Type B pancreatic cell (in vitro differentiated cells): Measurements from ENCODE around the gene SNRPN. TPM values are rescaled to one million over a fixed set of nuclear protein-coding genes. Genes with fewer than 3 reads are reported as not detected.

Source experiments
- DNase-seq: peaks from one replicate; pipeline ENCODE4 v3.0.0; 2021; ENCODE audit warnings: mixed read lengths; ENCODE audit not compliant: unreplicated experiment; ENCODE audit errors: extremely low spot score
- H3K27ac Mint-ChIP-seq: 2 replicates; pipeline ENCODE4 v1.8.0; 2021; ENCODE audit warnings: mild to moderate bottlenecking, mixed read lengths
- H3K27me3 Mint-ChIP-seq: 2 replicates; pipeline ENCODE4 v1.8.0; 2021; ENCODE audit warnings: mixed read lengths
- H3K36me3 Mint-ChIP-seq: 2 replicates; pipeline ENCODE4 v1.8.0; 2021; ENCODE audit warnings: mixed read lengths
- H3K4me1 Mint-ChIP-seq: one replicate; pipeline ENCODE4 v1.8.0; 2021; ENCODE audit warnings: mixed read lengths; ENCODE audit not compliant: unreplicated experiment
- H3K4me3 Mint-ChIP-seq: 2 replicates; pipeline ENCODE4 v1.8.0; 2021; ENCODE audit warnings: mild to moderate bottlenecking, mixed read lengths
- H3K9me3 Mint-ChIP-seq: 2 replicates; pipeline ENCODE4 v1.8.0; 2021; ENCODE audit warnings: mixed read lengths
- CTCF ChIP-seq: fragments of 200-600 bp; sonication (generic); conservative IDR thresholded peaks from 2 replicates; pipeline ENCODE4 v1.5.0; 2021; ENCODE audit warnings: antibody characterized with exemption, mild to moderate bottlenecking
- total RNA-seq: library from RNA; stranded (reverse); gene quantifications from 2 replicates; pipeline ENCODE4 v1.2.1, GENCODE V29; 2021; ENCODE audit warnings: low replicate concordance

Gene SNRPN
- total RNA-seq, 1 donor from 2014 or later, result 106 TPM

GRCh38 chr15:24944954-24945353 is 9.8 kb upstream of the SNRPN start:
- TF ChIP-seq CTCF, result no peak
- Mint-ChIP-seq H3K4me3 (no peak overlapping the region), H3K4me1 (no peaks in the 10 kb centered on the region), H3K9me3 (no peaks in the 10 kb centered on the region), H3K36me3 (no peaks in the 10 kb centered on the region), H3K27ac (no peak overlapping the region), H3K27me3 (no peaks in the 10 kb centered on the region)
- no peak for DNase-seq

- no peaks in the 10 kb centered on the region for H3K4me1 Mint-ChIP-seq
- H3K27ac Mint-ChIP-seq, result no peak overlapping the region
- DNase-seq, result no peak
- no peaks in the 10 kb centered on the region for H3K36me3 Mint-ChIP-seq
- no peak for TF ChIP-seq CTCF
- no peaks in the 10 kb centered on the region for H3K27me3 Mint-ChIP-seq
- no peaks in the 10 kb centered on the region for H3K9me3 Mint-ChIP-seq
- H3K4me3 Mint-ChIP-seq, result no peak overlapping the region
Measured at GRCh38 chr15:24945711-24946110, 9.1 kb upstream of the SNRPN start.

GRCh38 chr15:24948495-24948894 is 6.3 kb upstream of the SNRPN start:
- H3K9me3 Mint-ChIP-seq, result no peaks in the 10 kb centered on the region
- H3K27ac Mint-ChIP-seq, result no peak overlapping the region
- DNase-seq, result no peak
- H3K4me3 Mint-ChIP-seq, result no peak overlapping the region
- TF ChIP-seq CTCF, result no peak
- H3K36me3 Mint-ChIP-seq, result no peaks in the 10 kb centered on the region
- H3K4me1 Mint-ChIP-seq, result no peaks in the 10 kb centered on the region
- H3K27me3 Mint-ChIP-seq, result no peaks in the 10 kb centered on the region

DNA sequence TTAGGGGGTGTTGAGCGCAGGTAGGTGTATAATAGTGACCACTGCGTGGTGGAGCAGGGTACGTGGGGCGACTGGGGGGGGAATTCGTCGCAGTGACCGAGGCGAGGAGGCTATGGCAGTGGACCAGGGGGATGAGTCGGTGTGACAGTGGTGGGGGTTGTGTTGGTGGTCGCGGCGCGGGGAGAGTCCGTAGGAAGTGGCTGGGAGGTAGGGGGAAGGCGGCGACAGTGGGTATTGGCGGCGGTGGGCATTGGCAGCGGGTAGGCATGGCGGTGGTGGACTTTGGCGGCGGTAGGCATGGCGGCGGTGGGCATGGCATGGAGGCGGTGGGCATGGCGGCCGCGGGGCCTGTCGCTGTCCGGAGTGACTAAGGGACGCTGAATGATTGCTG is 739 bp downstream of the SNRPN start:
- TF ChIP-seq CTCF, result no peak
- H3K27me3 Mint-ChIP-seq, result no peaks in the 10 kb centered on the region
- no peaks in the 10 kb centered on the region for H3K36me3 Mint-ChIP-seq
- peak overlapping the region; percentile 96 for H3K27ac Mint-ChIP-seq
- peak overlapping the region; percentile 93 for H3K4me3 Mint-ChIP-seq
- no peaks in the 10 kb centered on the region for H3K9me3 Mint-ChIP-seq
- DNase-seq, result no peak
- H3K4me1 Mint-ChIP-seq, result no peaks in the 10 kb centered on the region

DNA sequence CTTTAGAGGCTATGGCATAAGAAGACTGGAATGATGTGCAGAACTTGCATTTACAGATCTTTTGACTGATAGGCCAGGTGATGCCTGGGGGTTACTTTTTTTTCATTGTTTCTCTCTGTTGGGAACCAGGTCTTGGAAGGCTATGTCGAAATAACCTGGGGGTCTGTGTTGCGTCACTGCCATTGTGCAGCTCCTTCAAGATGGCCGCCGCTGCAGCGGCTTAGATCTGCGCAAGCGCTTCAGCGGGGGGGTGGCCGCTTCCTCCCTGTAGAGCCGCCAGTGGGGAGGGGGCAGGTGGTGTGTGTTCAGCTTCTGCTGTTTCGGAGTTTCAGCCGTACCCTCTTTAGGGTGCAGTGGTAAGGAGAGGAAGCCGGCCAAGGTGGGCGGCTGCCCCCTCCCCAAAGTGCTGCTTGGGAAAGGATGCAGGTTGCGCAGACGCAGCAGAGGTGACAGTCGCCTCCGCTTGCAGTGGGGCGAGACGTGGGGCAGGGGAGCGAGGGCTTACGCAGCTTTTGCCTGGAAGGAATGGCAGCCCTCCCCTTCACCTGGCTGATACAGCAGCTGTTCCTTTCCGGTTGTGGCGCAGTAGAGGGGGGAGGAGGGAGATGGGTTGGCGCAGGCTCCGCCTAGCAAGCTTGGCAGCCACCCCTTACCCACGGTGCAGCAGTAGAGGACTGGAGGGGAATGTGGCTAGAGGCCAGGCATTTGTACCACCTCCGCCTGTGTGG is 1.5 kb downstream of the SNRPN start:
- TF ChIP-seq CTCF, result no peak
- Mint-ChIP-seq H3K9me3 (no peaks in the 10 kb centered on the region), H3K27ac (peak overlapping the region; percentile 96), H3K27me3 (no peaks in the 10 kb centered on the region), H3K4me1 (no peaks in the 10 kb centered on the region), H3K4me3 (peak overlapping the region; percentile 93), H3K36me3 (no peaks in the 10 kb centered on the region)
- DNase-seq, result peak; percentile 79
